Activated CD4-positive, alpha-beta T cell treated with anti-CD3 and anti-CD28 coated beads, Interleukin-2, amount 50 U/mL, for 4 hours (primary cell): ENCODE data around the gene EDC4.

Experiments used
- DNase-seq, 2 experiments: peaks; one replicate each; pipeline ENCODE4 v3.0.0-alpha.2; 2020

The EDC4 gene

GRCh38 chr16:67915831-67916723, 43.2 kb downstream of the EDC4 start:
- no peak for DNase-seq

DNA sequence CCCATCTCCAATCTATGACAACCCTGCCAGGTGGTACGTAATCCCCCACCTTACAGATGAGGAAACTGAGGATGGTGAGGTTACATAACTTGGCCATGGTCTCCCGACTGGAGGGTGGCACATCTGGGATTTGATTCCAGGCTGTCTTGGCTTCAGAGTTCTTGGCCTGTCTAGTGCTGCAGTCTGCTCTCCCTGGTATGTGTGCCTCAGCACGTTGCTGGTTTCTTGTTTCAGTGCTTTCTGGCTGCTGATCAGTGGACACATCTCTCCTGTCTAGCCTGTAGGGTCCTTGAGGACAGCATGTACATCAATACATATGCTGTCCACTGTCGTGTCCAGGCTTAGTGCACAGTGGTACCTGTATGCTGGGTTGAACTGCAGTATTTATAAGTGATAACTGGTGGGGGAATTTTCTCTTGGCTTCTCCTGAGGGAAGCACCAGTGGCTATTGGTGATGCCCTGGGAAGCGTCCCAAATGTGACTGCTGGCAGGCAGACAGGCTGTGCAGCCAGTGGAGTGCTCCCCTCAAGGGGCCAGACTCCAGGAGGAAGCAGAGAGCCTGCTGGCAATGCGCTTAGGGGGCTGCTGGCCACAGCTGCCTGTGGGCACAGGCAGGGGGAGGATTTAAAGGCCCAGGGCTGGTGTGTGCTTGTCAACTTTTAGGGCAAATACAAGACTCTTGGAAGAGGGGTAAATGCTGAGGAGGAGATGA, 44.4 kb downstream of the EDC4 start:
- DNase-seq = no peak

DNA sequence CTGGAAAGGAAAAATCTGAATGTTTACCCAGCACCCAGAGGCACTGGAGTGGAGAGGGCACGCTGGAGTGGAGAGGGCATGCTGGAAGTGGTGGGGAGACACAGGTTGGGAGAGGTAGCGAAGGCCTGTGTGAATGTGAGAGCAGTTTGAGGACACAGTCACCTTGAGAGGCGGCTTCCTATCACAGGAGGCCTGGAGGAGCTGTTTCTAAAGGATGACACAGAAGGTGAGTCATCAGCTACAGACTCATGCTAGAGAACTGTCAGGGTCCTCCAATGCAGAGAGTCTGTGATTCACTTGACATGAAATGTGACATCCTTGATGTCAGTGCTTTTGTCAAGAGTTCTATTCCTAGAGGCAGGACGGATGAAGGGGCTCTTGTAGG, 45.0 kb downstream of the EDC4 start:
- peak in 1 of 2 experiments; percentile 22 for DNase-seq

DNA sequence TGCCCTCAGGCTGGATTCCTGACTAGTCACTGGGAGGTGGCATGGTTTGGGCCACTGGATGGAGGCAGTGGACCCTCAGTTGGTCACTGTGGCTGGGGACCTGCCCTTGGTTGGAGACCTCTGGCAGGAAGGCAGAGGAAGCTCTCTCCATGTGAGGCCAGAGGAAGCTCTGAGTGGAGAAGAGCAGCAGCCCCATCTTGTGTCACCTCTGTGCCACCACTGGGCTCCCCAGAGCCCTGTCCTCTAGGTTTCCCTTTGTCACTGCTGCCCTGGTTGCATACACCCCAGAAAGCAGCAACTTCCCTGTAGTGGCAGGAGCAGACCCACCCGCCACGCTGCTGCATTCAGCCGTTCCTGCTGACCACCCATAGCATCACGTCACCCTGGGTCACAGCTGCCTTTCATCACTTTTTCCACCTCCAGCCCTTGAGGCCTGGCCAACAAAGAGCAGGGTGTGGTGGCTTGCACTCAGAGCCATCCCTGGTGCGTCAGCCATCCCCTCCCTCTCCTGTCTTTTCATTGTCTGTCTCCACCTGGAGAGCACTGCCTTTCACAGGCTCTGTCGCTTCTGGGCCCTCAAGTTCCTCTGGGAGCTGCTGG, 46.9 kb downstream of the EDC4 start:
- DNase-seq = no peak

- no peak for DNase-seq
Measured at GRCh38 chr16:67922221-67922620, 49.4 kb downstream of the EDC4 start.

- DNase-seq = no peak
Measured at GRCh38 chr16:67922740-67923139, 49.9 kb downstream of the EDC4 start.

DNA sequence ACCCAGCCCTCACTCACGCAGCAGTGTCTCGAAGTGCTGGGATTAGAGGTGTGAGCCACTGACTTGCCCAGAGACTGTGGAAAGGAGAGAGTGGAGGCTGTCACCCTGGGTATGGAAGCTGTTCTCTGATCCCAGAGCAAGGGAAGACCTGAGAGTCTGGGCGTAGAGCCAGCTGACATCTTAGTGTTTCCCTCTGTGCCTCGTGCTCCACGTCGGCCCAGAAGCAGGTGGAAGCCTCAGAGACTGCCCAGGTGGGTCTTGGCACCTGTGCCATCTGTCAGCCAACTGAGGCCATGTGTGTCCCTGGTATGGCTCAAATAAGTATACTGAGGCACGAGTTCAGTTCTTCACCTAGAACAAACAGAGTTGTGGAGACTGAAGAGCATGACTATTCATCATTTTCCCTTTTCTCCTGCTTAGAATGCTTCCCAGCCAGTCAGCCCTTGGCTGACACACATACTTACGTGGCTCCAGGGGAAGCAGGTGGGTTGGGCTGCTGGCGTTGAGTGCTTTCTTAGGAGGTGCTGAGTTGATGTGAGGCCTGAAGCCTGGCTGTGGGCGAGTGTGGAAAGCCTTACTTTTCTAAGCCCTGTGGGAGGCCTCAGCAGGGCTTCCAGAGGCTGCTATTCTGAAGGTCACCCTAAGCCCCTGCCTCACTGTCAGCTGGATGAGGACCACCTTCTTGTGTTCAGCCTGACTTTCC, 50.7 kb downstream of the EDC4 start:
- DNase-seq = no peak

GRCh38 chr16:67924140-67924906, 51.5 kb downstream of the EDC4 start:
- no peak for DNase-seq

DNA sequence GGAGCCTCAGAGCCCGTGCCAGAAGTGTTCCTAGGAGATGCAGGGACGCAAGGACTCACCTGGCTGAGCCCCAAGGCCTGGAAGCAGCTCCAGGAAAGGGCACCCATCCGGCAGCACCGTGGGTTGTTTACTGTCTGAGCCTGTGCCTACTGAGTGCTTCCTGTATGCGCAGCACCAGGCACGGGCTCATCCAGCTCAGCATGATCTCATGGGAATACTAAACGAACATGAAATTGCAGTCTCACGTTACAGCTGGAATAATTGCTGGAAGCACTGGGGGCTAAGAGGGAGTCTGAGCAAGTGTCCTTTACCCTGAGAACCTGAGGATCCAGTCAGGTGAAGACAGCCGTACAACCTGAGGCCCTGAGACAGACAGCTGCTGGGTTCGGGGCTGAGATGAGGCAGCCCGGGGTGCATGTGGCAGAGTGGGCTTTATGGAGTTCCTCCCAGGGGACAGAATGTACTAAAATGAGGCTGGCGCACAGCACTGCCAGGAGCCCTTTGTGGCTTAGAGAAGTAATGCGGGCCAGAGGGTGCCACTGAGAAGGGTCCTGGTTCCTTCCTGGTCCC, 53.4 kb downstream of the EDC4 start:
- no peak for DNase-seq

GRCh38 chr16:67927131-67927941, 54.5 kb downstream of the EDC4 start:
- DNase-seq = no peak

GRCh38 chr16:67928147-67928546, 55.3 kb downstream of the EDC4 start:
- no peak for DNase-seq

DNA sequence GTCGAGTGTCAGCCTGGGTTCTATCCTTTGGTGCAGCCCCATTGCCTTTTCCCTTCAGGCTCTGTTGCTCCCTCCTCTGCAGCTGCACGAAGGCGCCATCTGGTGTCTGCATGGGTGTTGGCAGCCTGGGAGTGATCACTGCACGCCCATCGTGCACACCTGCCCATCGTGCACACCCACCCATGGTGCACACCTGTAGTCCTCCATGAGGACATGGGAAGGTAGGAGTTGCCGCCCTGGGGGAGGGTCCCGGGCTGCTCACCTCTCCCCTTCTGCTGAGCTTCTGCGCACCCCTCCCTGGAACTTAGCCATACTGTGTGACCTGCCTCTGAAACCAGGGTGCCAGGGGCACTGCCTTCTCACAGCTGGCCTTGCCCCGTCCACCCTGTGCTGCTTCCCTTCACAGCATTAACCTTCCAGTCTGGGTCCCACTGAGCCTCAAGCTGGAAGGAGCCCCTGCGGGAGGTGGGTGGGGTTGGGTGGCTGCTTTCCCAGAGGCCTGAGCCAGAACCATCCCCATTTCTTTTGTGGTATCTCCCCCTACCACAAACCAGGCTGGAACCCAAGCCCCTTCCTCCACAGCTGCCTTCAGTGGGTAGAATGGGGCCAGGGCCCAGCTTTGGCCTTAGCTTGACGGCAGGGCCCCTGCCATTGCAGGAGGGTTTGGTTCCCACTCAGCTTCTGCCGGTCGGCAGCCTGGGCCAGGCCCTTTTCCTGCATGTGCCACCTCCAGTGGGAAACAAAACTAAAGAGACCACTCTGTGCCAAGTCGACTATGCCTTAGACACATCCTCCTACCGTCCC, 55.9 kb downstream of the EDC4 start:
- peak; percentile 75 to 76 for DNase-seq

DNA sequence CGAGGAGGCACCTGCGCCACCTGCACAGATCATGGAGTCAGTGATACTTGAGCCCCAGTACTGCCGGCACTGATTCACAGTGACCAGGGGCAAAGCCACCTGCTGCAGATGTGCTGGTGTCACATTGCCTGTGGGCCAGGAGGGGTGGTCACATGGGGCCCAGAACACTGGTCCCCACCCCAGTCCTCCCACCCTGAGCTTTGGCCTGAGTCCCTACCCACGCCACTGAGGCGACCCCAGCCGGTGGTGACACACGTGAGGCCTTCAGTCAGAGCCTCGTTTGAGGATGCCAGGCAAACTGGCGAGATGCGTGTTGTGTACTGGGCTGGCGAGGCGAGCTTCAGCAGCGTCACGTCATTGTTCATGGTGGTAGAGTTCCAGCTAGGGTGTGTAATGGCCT, 57.3 kb downstream of the EDC4 start:
- DNase-seq = no peak

GRCh38 chr16:67930678-67931211, 57.9 kb downstream of the EDC4 start:
- no peak for DNase-seq
